H1 (cell line): ENCODE results near the gene CALHM5. TPM values are rescaled to one million over a fixed set of nuclear protein-coding genes. Genes with fewer than 3 reads are reported as not detected.

ENCODE experiments used
- CTCF ChIA-PET: fragments of 300-600 bp; sonication (Branson Sonifier 250); formaldehyde crosslinking; loops from one replicate; lab custom pipeline; 2021; ENCODE audit not compliant: partially characterized antibody; lab: Charles Lee
- POLR2A ChIA-PET: fragments of 300-600 bp; sonication (Branson Sonifier 250); formaldehyde crosslinking; loops from one replicate; lab custom pipeline; 2021; ENCODE audit warnings: inconsistent platforms; ENCODE audit not compliant: partially characterized antibody; lab: Charles Lee
- DNase-seq, 2 experiments: peaks; one replicate each; pipeline versions ENCODE4 v3.0.0 to v3.0.0-alpha.2; 2010 to 2022; ENCODE audit warnings: low spot score in 2 of 2, low read depth in 1 of 2, mixed read lengths in 1 of 2
- FAIRE-seq: peaks from 2 replicates; lab custom pipeline; 2011; peaks lifted over from hg19 to GRCh38; lab: Jason Lieb, UNC
- H2AFZ ChIP-seq: 2 replicates; pipeline ENCODE4 v1.8.1; 2012; ENCODE audit warnings: low read length, inconsistent platforms
- H2AK5ac ChIP-seq: 2 replicates; pipeline ENCODE4 v1.6.1; 2013; ENCODE audit warnings: low read depth, low read length
- H2BK120ac ChIP-seq: replicated peaks from 2 replicates; pipeline ENCODE3; 2013; ENCODE audit warnings: low read depth, low read length, inconsistent platforms
- H2BK12ac ChIP-seq: 2 replicates; pipeline ENCODE4 v1.6.1; 2013; ENCODE audit warnings: low read depth, low read length
- H2BK15ac ChIP-seq: 2 replicates; pipeline ENCODE4 v1.6.1; 2013; ENCODE audit warnings: low read length
- H2BK20ac ChIP-seq: 2 replicates; pipeline ENCODE4 v1.6.1; 2013; ENCODE audit warnings: low read length
- H2BK5ac ChIP-seq: 2 replicates; pipeline ENCODE4 v1.6.1; 2013; ENCODE audit warnings: low read depth, low read length
- H3K14ac ChIP-seq: 2 replicates; pipeline ENCODE4 v1.6.1; 2013; ENCODE audit warnings: inconsistent platforms; ENCODE audit not compliant: insufficient read length
- H3K18ac ChIP-seq: 2 replicates; pipeline ENCODE4 v1.6.1; 2013; ENCODE audit warnings: low read length; ENCODE audit errors: extremely low read depth
- H3K23ac ChIP-seq: 2 replicates; pipeline ENCODE4 v1.6.1; 2013; ENCODE audit warnings: inconsistent platforms; ENCODE audit not compliant: insufficient read length
- H3K23me2 ChIP-seq: 2 replicates; pipeline ENCODE4 v1.6.1; 2013; ENCODE audit warnings: low read depth, low read length
- H3K27ac ChIP-seq: 2 replicates; pipeline ENCODE4 v1.6.1; 2011; ENCODE audit warnings: low read depth, low read length, inconsistent platforms
- H3K27me3 ChIP-seq, 4 experiments: replicated peaks in 1 of 4; 1 replicate in 1 of 4; 2 replicates in 3 of 4; pipeline versions ENCODE4 v1.6.1 to v1.8.1; 2011 to 2013; ENCODE audit warnings: low read length in 3 of 4, mild to moderate bottlenecking in 3 of 4, inconsistent platforms in 2 of 4, mixed read lengths in 2 of 4, moderate library complexity in 1 of 4; ENCODE audit not compliant: control insufficient read depth in 3 of 4, insufficient read depth in 3 of 4; ENCODE audit errors: extremely low read depth in 1 of 4
- H3K36me3 ChIP-seq, 4 experiments: 2 replicates each; pipeline versions ENCODE4 v1.6.1 to v1.8.1; 2011 to 2013; ENCODE audit warnings: mild to moderate bottlenecking in 4 of 4, low read length in 3 of 4, moderate library complexity in 2 of 4, control low read depth in 1 of 4, inconsistent platforms in 1 of 4; ENCODE audit not compliant: insufficient read depth in 4 of 4, control insufficient read depth in 2 of 4
- H3K4ac ChIP-seq: replicated peaks from 2 replicates; pipeline ENCODE3; 2013; ENCODE audit warnings: low read length, low read depth, mixed read lengths, inconsistent platforms; ENCODE audit not compliant: insufficient read length
- H3K4me1 ChIP-seq, 4 experiments: replicated peaks in 1 of 4; 1 replicate in 1 of 4; 2 replicates in 3 of 4; pipeline versions ENCODE4 v1.6.1 to v1.8.1; 2011 to 2013; ENCODE audit warnings: low read length in 3 of 4, inconsistent platforms in 2 of 4, mixed read lengths in 1 of 4; ENCODE audit not compliant: insufficient read depth in 4 of 4, control insufficient read depth in 3 of 4
- H3K4me2 ChIP-seq, 2 experiments: 2 replicates each; pipeline versions ENCODE4 v1.6.1 to v1.8.1; 2011 to 2013; ENCODE audit warnings: low read depth in 2 of 2, low read length in 2 of 2, control low read depth in 1 of 2, inconsistent platforms in 1 of 2, mild to moderate bottlenecking in 1 of 2; ENCODE audit not compliant: insufficient read depth in 1 of 2
- H3K4me3 ChIP-seq, 4 experiments: fragments of 200-600, 300-600 bp in 1 of 4; sonication (generic), shearing (Covaris generic), sonication (Bioruptor Twin) in 1 of 4; 2 replicates each; pipeline versions ENCODE4 v1.5.1 to v1.8.1; 2011 to 2016; ENCODE audit warnings: low read length in 4 of 4, low read depth in 3 of 4, control low read depth in 2 of 4, inconsistent platforms in 2 of 4, mild to moderate bottlenecking in 2 of 4, mixed read lengths in 1 of 4, moderate library complexity in 1 of 4; ENCODE audit not compliant: insufficient read depth in 2 of 4; ENCODE audit errors: extremely low read depth in 1 of 4
- H3K56ac ChIP-seq: replicated peaks from 2 replicates; pipeline ENCODE3; 2013; ENCODE audit warnings: low read depth, mild to moderate bottlenecking, mixed read lengths, low read length, inconsistent platforms; ENCODE audit not compliant: insufficient read length
- H3K79me1 ChIP-seq: 2 replicates; pipeline ENCODE4 v1.6.1; 2013; ENCODE audit warnings: low read depth, low read length, control low read depth
- H3K79me2 ChIP-seq, 2 experiments: 2 replicates each; pipeline versions ENCODE4 v1.6.1 to v1.8.1; 2012 to 2013; ENCODE audit warnings: low read length in 2 of 2, mild to moderate bottlenecking in 2 of 2, inconsistent platforms in 1 of 2; ENCODE audit not compliant: insufficient read depth in 2 of 2, control insufficient read depth in 1 of 2
- H3K9ac ChIP-seq, 4 experiments: replicated peaks in 1 of 4; 1 replicate in 1 of 4; 2 replicates in 3 of 4; pipeline versions ENCODE4 v1.6.1 to v1.8.1; 2011 to 2013; ENCODE audit warnings: low read depth in 3 of 4, low read length in 3 of 4, control low read depth in 2 of 4, mild to moderate bottlenecking in 2 of 4, moderate library complexity in 2 of 4, inconsistent platforms in 1 of 4; ENCODE audit errors: extremely low read depth in 1 of 4
- H3K9me3 ChIP-seq, 2 experiments: 2 replicates each; pipeline versions ENCODE4 v1.6.1 to v1.8.1; 2012 to 2013; ENCODE audit warnings: mild to moderate bottlenecking in 2 of 2, moderate library complexity in 2 of 2, control low read depth in 1 of 2, inconsistent platforms in 1 of 2, low read depth in 1 of 2, low read length in 1 of 2, mixed read lengths in 1 of 2; ENCODE audit not compliant: insufficient read depth in 2 of 2
- H4K20me1 ChIP-seq, 2 experiments: replicated peaks in 1 of 2; 2 replicates each; pipeline versions ENCODE3 to v1.8.1; 2011 to 2013; ENCODE audit warnings: inconsistent platforms in 2 of 2, low read length in 2 of 2, mild to moderate bottlenecking in 1 of 2; ENCODE audit not compliant: insufficient read depth in 2 of 2, control insufficient read depth in 1 of 2
- H4K5ac ChIP-seq: 2 replicates; pipeline ENCODE4 v1.6.1; 2013; ENCODE audit warnings: low read length, low read depth, mixed read lengths, inconsistent platforms; ENCODE audit not compliant: insufficient read length
- H4K8ac ChIP-seq: 2 replicates; pipeline ENCODE4 v1.8.0; 2013; ENCODE audit warnings: mild to moderate bottlenecking, moderate library complexity, low read length, inconsistent platforms; ENCODE audit not compliant: insufficient read depth; ENCODE audit errors: extremely low read depth
- H4K91ac ChIP-seq: replicated peaks from 2 replicates; pipeline ENCODE3; 2013; ENCODE audit warnings: low read length, mixed read lengths, inconsistent platforms; ENCODE audit not compliant: insufficient read length
- BCL11A ChIP-seq, 2 experiments: IDR thresholded peaks; one replicate each; pipeline ENCODE4 v1.6.1; 2011; ENCODE audit warnings: low read depth in 2 of 2, low read length in 2 of 2, mild to moderate bottlenecking in 2 of 2
- CBX8 ChIP-seq: fragments of 300-800, 300-1000 bp; sonication (generic); IDR thresholded peaks from 2 replicates; pipeline ENCODE4 v1.7.1; 2016; ENCODE audit warnings: low read depth, low read length, borderline replicate concordance
- EZH2 ChIP-seq: fragments of 200-600 bp; sonication (generic); IDR thresholded peaks from 2 replicates; pipeline ENCODE4 v1.7.1; 2012; ENCODE audit warnings: low read depth, mild to moderate bottlenecking, moderate library complexity, low read length, inconsistent platforms; ENCODE audit not compliant: severe bottlenecking
- KDM5A ChIP-seq: fragments of 200-600 bp; IDR thresholded peaks from 2 replicates; pipeline ENCODE4 v1.7.1; 2012; ENCODE audit warnings: mild to moderate bottlenecking, low read length, inconsistent platforms, mixed read lengths
- MAFK ChIP-seq: IDR thresholded peaks from 2 replicates; pipeline ENCODE4 v1.6.1; 2012; ENCODE audit warnings: low read depth, mild to moderate bottlenecking, improper control_type of control experiment, low read length
- NRF1 ChIP-seq: IDR thresholded peaks from 2 replicates; pipeline ENCODE4 v1.6.1; 2011; ENCODE audit warnings: mild to moderate bottlenecking, low read depth, low read length, improper control_type of control experiment
- POLR2AphosphoS5 ChIP-seq: IDR thresholded peaks from 2 replicates; pipeline ENCODE4 v1.6.1; 2011; ENCODE audit warnings: low read depth, low read length
- TCF12 ChIP-seq: IDR thresholded peaks from 2 replicates; pipeline ENCODE4 v1.6.1; 2011; ENCODE audit warnings: low read depth, mild to moderate bottlenecking, low read length
- WGBS, 2 experiments: shearing (Covaris generic) in 1 of 2; methylation state at CpG; one replicate each; pipeline versions ENCODE4 v1.1.6 to v1.1.7; 2013 to 2015; ENCODE audit warnings: low lambda C conversion rate in 2 of 2, mixed read lengths in 2 of 2, inconsistent platforms in 1 of 2, low coverage in 1 of 2, missing lambda C conversion rate in 1 of 2; ENCODE audit not compliant: insufficient replicate concordance in 2 of 2, insufficient coverage in 1 of 2, insufficient read length in 1 of 2; ENCODE audit errors: extremely low coverage in 1 of 2, missing lambda C conversion rate in 1 of 2; 5-methylcytosine and 5-hydroxymethylcytosine counted together
- polyA plus RNA-seq, 7 experiments: library from polyadenylated mRNA; depleted of rRNA in 3 of 7; stranded (reverse) in 5 of 7; unstranded in 2 of 7; fragments of >200 nt in 5 of 7; fragments of 200-250 nt in 2 of 7; gene quantifications; 1 replicate in 5 of 7; 2 replicates in 1 of 7; 4 replicates in 1 of 7; pipeline versions ENCODE4 v1.2.1 to v1.2.3, GENCODE V29; 2011 to 2013; ENCODE audit warnings: missing spikeins in 2 of 7, mixed read lengths in 2 of 7
- total RNA-seq: library from RNA; stranded (reverse); fragmentation: NEBNext Ultra II Directional; extraction: Animal tissue kit (Norgen Biotek cat#: 25700); gene quantifications from 2 replicates; pipeline ENCODE4 v1.2.1, GENCODE V29; 2021

Gene CALHM5
- total and polyA plus RNA-seq, 2 of the 8 experiments (the other 6 are each of a cell fraction or from before 2014, with no cell fraction given): 0.05 to 0.09 TPM

- Histone ChIP-seq H3K18ac (no peak overlapping the region), H3K4ac (no peak overlapping the region), H3K79me1 (no peaks in the 10 kb centered on the region), H3K27ac (no peak overlapping the region), H3K79me2 (no peaks in the 10 kb centered on the region), H3K23me2 (no peaks in the 10 kb centered on the region), H2BK20ac (no peak overlapping the region), H4K5ac (no peak overlapping the region), H3K4me3 (no peak overlapping the region), H2BK15ac (no peak overlapping the region), H2BK5ac (no peak overlapping the region), H3K9ac (no peak overlapping the region), H4K91ac (no peak overlapping the region), H3K4me1 (peaks cover 0 to 3% (median 0%) of the 10 kb centered on the region in 4 experiments; a peak in 2 of 7 replicates), H3K36me3 (no peaks in the 10 kb centered on the region), H4K20me1 (no peaks in the 10 kb centered on the region), H3K9me3 (no peaks in the 10 kb centered on the region), H3K4me2 (no peak overlapping the region), H3K27me3 (peaks cover 0 to 2% (median under 1%) of the 10 kb centered on the region in 4 experiments; a peak in 2 of 7 replicates), H4K8ac (no peak overlapping the region), H3K14ac (no peak overlapping the region), H2AK5ac (no peak overlapping the region), H3K56ac (no peak overlapping the region), H2BK120ac (no peak overlapping the region), H3K23ac (no peak overlapping the region), H2AFZ (no peak overlapping the region), H2BK12ac (no peak overlapping the region)
- DNase-seq: no peak
- ChIA-PET POLR2A (no interaction called here), CTCF (interaction anchor here (0.6 to 1.3 kb wide), 2 partner anchors 43 kb away, joined by 3 to 5 read pairs; partner anchors contain the start of gene CALHM5)
- WGBS, 2 experiments: 92% methylated on average over 1 of the region's 1 CpG; no CpG with 5 or more reads in 1 of the 2 experiments
- no peak for FAIRE-seq
- no peak for TF ChIP-seq POLR2AphosphoS5
- TF ChIP-seq CBX8: no peak
- no peak for TF ChIP-seq TCF12
- no peak for TF ChIP-seq NRF1
- no peak for TF ChIP-seq EZH2
- TF ChIP-seq MAFK: no peak
- TF ChIP-seq BCL11A (IDR thresholded peaks at IDR 0.05; ENCODE audit: low read depth in 2 of 2, low read length in 2 of 2): no peak
- no peak for TF ChIP-seq KDM5A
These were observed 43.1 kb upstream of the CALHM5 start for GRCh38 chr6:116468293-116468692.
